ENCODE measurements around the gene AQP1. TPM values are rescaled to one million over a fixed set of nuclear protein-coding genes. Genes with fewer than 3 reads are reported as not detected.
A peak's percentile ranks its signal among the peaks of the same experiment; 100 is the strongest.

AQP1 gene
- total RNA-seq, 1 donor from 2014 or later: 18.0 TPM

DNA sequence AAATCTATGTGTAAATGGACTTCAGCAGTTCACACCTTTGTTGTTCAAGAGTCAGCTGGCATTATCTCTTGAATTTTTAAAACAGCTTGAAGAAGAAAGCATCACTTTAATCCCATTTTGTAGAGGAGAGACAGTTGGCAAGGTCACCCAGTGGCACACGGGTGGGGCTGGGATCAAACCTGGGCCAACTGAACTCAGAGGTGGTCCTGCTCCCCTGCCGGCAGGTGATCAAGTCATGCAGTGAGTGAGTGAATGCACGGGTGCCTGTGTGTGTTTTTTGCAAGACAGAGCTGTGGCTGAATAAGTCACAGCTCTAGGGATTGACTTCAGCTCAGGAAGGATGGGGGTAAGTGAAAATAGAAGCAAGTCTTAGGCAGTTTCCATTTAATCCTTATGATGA, 61.6 kb downstream of the AQP1 start:
- peaks cover 70% of the 10 kb centered on the region for H3K27me3 Mint-ChIP-seq (ENCODE audit: low read depth)
- H3K27ac Mint-ChIP-seq (ENCODE audit: unreplicated experiment): no peak overlapping the region
- H3K4me1 Mint-ChIP-seq (ENCODE audit: low read depth): no peaks in the 10 kb centered on the region
- H3K4me3 Mint-ChIP-seq (ENCODE audit: unreplicated experiment): no peak overlapping the region
- TF ChIP-seq, protein P1, sequence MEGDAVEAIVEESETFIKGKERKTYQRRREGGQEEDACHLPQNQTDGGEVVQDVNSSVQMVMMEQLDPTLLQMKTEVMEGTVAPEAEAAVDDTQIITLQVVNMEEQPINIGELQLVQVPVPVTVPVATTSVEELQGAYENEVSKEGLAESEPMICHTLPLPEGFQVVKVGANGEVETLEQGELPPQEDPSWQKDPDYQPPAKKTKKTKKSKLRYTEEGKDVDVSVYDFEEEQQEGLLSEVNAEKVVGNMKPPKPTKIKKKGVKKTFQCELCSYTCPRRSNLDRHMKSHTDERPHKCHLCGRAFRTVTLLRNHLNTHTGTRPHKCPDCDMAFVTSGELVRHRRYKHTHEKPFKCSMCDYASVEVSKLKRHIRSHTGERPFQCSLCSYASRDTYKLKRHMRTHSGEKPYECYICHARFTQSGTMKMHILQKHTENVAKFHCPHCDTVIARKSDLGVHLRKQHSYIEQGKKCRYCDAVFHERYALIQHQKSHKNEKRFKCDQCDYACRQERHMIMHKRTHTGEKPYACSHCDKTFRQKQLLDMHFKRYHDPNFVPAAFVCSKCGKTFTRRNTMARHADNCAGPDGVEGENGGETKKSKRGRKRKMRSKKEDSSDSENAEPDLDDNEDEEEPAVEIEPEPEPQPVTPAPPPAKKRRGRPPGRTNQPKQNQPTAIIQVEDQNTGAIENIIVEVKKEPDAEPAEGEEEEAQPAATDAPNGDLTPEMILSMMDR (IDR thresholded peaks at IDR 0.05): no peak
- no peaks in the 10 kb centered on the region for H3K36me3 Mint-ChIP-seq (ENCODE audit: low read depth)
- no peak for DNase-seq (ENCODE audit: low spot score)
- no peaks in the 10 kb centered on the region for H3K9me3 Mint-ChIP-seq (ENCODE audit: low read depth)

DNA sequence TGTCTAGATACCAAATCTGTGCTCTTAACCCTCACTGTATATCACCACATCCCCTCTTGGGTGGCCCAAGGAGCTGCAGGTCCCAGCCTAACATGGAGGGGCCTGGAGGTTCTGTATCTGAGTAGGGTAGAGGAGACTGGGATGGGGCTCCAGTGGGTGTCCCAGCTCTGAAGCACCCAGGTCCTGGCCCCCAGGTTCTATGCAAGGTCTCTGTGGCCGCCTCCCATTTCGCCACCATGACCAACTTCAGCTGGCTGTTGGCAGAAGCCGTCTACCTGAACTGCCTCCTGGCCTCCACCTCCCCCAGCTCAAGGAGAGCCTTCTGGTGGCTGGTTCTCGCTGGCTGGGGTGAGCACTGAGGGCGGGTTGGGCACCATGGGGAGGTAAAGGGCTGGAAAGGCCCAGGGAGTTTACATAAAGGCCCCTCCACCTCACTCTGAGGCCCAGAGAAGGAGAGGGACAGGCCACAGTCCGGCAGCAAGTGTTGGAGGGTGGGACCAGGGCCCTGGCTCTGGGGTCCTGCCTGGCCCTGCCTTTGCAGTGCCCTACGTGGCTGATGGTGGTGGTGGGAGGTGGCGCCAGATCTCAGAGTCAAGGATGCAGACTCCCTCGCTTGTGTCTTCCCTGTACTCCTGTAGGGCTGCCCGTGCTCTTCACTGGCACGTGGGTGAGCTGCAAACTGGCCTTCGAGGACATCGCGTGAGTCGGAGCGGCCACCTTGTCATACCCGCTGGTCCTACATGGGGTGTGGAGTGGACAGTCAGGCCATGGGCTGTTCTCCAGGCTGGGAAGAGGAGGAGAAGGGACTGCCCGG, 62.3 kb downstream of the AQP1 start:
- DNase-seq (ENCODE audit: low spot score): no peak
- Mint-ChIP-seq H3K4me3 (ENCODE audit: unreplicated experiment) (no peak overlapping the region), H3K9me3 (ENCODE audit: low read depth) (no peaks in the 10 kb centered on the region), H3K27me3 (ENCODE audit: low read depth) (peaks cover 76% of the 10 kb centered on the region), H3K4me1 (ENCODE audit: low read depth) (no peaks in the 10 kb centered on the region), H3K27ac (ENCODE audit: unreplicated experiment) (no peak overlapping the region), H3K36me3 (ENCODE audit: low read depth) (no peaks in the 10 kb centered on the region)
- TF ChIP-seq, protein P1 (IDR thresholded peaks at IDR 0.05): no peak

DNA sequence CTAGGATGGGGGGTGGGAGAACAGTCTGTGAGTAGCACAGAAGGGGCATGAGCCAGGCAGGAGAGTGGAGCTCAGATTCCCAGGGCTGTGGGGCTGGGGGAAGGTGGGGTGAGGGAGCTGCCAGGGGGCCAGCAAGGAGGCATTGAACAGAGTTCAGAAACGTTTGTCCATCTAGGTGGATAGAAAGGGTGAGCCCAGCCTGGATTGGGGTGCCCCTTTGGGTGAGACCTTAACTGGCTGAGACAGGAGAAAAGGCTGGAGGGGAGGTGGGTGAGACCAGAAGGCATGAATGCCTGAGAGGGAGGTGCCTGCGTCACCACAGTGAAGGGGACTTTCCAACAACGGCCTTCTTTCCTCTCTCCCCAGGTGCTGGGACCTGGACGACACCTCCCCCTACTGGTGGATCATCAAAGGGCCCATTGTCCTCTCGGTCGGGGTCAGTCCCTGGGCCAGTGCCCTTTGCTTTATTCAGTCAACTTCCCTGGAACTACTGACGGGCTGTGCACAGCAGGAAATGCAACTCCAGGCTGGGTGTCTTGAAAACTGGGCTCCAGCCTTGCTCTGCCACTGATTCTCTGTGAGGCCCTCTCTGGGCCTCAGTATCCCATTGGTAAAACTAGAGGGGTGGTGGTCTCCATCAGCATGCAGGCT, 63.1 kb downstream of the AQP1 start:
- H3K9me3 Mint-ChIP-seq (ENCODE audit: low read depth): no peaks in the 10 kb centered on the region
- TF ChIP-seq, protein P1 (IDR thresholded peaks at IDR 0.05): peak; percentile 81
- peaks cover 81% of the 10 kb centered on the region for H3K27me3 Mint-ChIP-seq (ENCODE audit: low read depth)
- no peak overlapping the region for H3K27ac Mint-ChIP-seq (ENCODE audit: unreplicated experiment)
- H3K36me3 Mint-ChIP-seq (ENCODE audit: low read depth): no peaks in the 10 kb centered on the region
- no peaks in the 10 kb centered on the region for H3K4me1 Mint-ChIP-seq (ENCODE audit: low read depth)
- peak; percentile 60 for DNase-seq (ENCODE audit: low spot score)
- no peak overlapping the region for H3K4me3 Mint-ChIP-seq (ENCODE audit: unreplicated experiment)

Other genes starting within 250 kb of the AQP1 start
- gene CRHR2, start 229.4 kb upstream of the AQP1 start, total RNA-seq: not detected in 3 replicates
- gene INMT, start 159.7 kb upstream of the AQP1 start, total RNA-seq: 5.6 to 73.2 TPM (median 70.1 TPM) in 3 replicates
- gene MINDY4, start 140.4 kb upstream of the AQP1 start, total RNA-seq: 5.3 to 6.3 TPM (median 5.8 TPM) in 3 replicates
- not detected in 3 replicates for gene GHRHR, start 52.1 kb downstream of the AQP1 start, total RNA-seq
- not detected in 3 replicates for gene ADCYAP1R1, start 140.5 kb downstream of the AQP1 start, total RNA-seq

All from chondrocyte (in vitro differentiated cells).